ENCODE results near the gene EXOC3L1.

Gene EXOC3L1

DNA sequence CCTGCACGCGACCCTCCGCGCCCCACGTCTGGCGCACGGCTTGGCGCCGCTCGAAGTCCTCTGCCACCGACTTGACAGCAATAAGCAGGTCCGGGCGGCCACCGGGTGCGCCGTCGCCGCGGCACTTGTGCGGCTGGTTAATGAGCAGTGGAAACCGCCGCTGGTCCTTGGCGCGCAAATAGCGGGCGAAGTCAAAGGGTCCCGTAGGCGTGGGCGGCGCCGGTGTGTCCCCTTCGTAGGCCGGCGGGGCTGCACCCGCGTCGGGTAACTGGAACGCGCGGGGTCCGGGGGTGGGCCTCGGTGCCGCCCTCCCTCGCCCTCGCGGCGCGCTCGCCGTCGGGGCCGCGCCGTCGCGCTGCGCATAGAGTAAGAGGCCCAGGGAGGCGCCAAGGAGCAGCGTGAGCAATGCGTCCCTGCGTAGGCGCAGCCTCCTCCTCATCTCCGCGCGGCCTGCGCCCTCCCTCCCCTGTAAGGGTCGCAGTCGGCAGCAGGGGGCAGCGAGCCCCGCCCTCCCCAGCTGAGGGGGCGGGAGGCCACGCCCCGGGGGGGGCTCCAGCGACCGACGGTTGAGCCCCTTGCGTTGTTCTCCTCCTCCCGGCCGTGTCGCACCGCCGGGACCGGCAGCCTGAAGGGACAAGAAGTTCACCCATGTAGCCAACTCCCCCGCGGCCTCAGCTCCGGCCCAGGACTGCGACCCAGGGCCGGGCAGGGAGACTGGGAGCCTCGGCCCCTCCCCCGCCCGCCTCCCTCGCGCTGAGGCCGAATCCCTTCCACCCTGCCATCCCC, 39.7 kb downstream of the EXOC3L1 start:
- ATAC-seq (ENCODE audit: low read depth) (peak; percentile 65), DNase-seq (ENCODE audit: low spot score in 2 of 2) (peak in 1 of 2 donors; percentile 35)
- peaks cover 11% of the 10 kb centered on the region for H3K4me1 Mint-ChIP-seq
- peak overlapping the region; percentile 71 for H3K4me3 Mint-ChIP-seq
- H3K27ac Mint-ChIP-seq: no peak overlapping the region
- peaks cover 29% of the 10 kb centered on the region for H3K36me3 Mint-ChIP-seq
- peaks cover 14% of the 10 kb centered on the region for H3K27me3 Mint-ChIP-seq
- H3K9me3 Mint-ChIP-seq: no peaks in the 10 kb centered on the region

GRCh38 chr16:67149276-67150046, 40.5 kb downstream of the EXOC3L1 start:
- H3K4me1 Mint-ChIP-seq: peaks cover 10% of the 10 kb centered on the region
- peaks cover 14% of the 10 kb centered on the region for H3K27me3 Mint-ChIP-seq
- no peak for DNase-seq (ENCODE audit: low spot score in 2 of 2)
- H3K27ac Mint-ChIP-seq: no peak overlapping the region
- H3K9me3 Mint-ChIP-seq: no peaks in the 10 kb centered on the region
- H3K36me3 Mint-ChIP-seq: peaks cover 36% of the 10 kb centered on the region
- H3K4me3 Mint-ChIP-seq: no peak overlapping the region
- ATAC-seq (ENCODE audit: low read depth): no peak

DNA sequence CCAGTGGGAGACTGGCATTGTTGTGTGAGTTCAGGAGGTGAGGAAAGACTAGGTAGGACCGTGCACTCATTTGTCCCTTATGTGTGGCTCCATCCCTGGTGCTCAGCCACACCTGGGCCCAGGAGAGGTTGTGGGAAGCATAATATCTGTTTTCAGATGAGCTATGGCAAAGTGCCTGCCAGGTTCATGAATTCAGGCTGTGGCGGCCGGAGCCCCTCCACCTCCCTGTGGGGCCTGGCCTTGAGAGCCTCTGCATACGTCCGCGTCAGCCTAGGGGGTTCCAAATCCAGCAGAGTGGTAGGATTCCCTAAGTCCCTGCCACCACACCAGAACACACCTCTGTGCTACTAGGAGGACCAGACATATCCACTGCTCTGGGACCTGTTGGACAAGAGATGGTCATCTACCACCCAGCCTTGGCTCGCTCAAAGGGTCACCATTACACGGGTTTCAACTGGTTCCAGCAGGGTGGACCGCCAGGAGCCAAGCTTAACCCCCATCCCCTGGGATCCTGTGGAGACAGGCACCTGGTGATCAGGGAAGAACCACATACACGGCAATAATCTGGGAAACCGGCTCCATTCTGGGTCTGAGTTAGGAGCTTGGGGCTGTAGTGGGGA, 41.2 kb downstream of the EXOC3L1 start:
- H3K27ac Mint-ChIP-seq: no peak overlapping the region

DNA sequence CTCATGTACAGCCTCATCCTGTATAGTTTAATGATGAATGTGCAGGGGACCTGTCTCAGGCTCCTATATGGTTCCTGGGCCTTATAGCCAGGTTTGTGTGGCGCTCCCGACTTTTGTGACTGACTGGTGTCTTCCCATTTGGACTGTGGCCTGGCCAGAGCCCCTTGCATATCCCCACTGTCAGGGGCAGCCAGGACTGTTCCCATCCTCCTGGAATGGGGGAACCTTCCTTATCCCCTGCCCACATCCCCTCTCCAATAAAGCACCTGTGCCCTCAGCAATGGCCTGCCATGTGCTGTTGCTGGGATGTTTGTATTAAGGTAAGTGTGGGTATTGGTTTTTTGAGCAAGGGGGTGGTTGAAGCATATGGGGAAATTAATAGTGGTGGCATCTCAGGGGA, 41.7 kb downstream of the EXOC3L1 start:
- no peak for DNase-seq (ENCODE audit: low spot score in 2 of 2)
- no peak for ATAC-seq (ENCODE audit: low read depth)
- peaks cover 43% of the 10 kb centered on the region for H3K36me3 Mint-ChIP-seq
- no peak overlapping the region for H3K27ac Mint-ChIP-seq
- H3K27me3 Mint-ChIP-seq: peaks cover 14% of the 10 kb centered on the region
- H3K4me3 Mint-ChIP-seq: no peak overlapping the region
- no peaks in the 10 kb centered on the region for H3K9me3 Mint-ChIP-seq
- H3K4me1 Mint-ChIP-seq: peaks cover 6% of the 10 kb centered on the region

More for the DNA sequence above, 41.2 kb downstream of the EXOC3L1 start:
- Mint-ChIP-seq H3K4me1 (peaks cover 8% of the 10 kb centered on the region), H3K27me3 (peaks cover 14% of the 10 kb centered on the region), H3K36me3 (peaks cover 39% of the 10 kb centered on the region), H3K9me3 (no peaks in the 10 kb centered on the region), H3K4me3 (no peak overlapping the region)
- ATAC-seq (ENCODE audit: low read depth) (no peak), DNase-seq (ENCODE audit: low spot score in 2 of 2) (no peak)

GRCh38 chr16:67147437-67148140, 42.3 kb downstream of the EXOC3L1 start:
- peaks cover 48% of the 10 kb centered on the region for H3K36me3 Mint-ChIP-seq
- H3K27ac Mint-ChIP-seq: no peak overlapping the region
- H3K4me3 Mint-ChIP-seq: no peak overlapping the region
- H3K9me3 Mint-ChIP-seq: no peaks in the 10 kb centered on the region
- no peak for DNase-seq (ENCODE audit: low spot score in 2 of 2)
- H3K27me3 Mint-ChIP-seq: peaks cover 14% of the 10 kb centered on the region
- H3K4me1 Mint-ChIP-seq: peaks cover 6% of the 10 kb centered on the region
- ATAC-seq (ENCODE audit: low read depth): no peak

- Mint-ChIP-seq H3K36me3 (peaks cover 51% of the 10 kb centered on the region), H3K4me1 (peaks cover 6% of the 10 kb centered on the region), H3K27me3 (peaks cover 14% of the 10 kb centered on the region), H3K27ac (no peak overlapping the region), H3K9me3 (no peaks in the 10 kb centered on the region), H3K4me3 (no peak overlapping the region)
- ATAC-seq (ENCODE audit: low read depth): no peak
- no peak for DNase-seq (ENCODE audit: low spot score in 2 of 2)
These were observed 43.2 kb downstream of the EXOC3L1 start for GRCh38 chr16:67146523-67147357.

DNA sequence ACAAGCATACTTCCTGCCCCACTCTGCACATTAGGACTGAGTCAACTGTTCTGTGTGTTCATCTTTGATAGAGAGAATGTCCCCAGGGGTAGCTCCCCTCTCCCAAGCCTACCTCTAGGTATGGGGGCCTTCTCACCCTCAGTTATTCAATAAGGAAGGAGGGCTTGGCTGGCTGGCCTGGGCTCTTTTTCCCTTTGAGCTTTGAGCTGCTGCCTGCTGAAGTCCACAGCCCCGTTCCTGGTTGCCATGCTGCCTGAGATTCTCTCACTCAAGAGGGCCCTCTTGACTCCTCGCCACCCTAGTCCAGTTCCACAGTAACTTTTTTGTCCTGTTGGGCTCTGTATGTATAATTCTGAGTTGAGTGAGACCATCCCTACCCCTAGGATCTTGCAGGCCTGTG, 44.2 kb downstream of the EXOC3L1 start:
- DNase-seq (ENCODE audit: low spot score in 2 of 2) (no peak), ATAC-seq (ENCODE audit: low read depth) (no peak)
- H3K9me3 Mint-ChIP-seq: no peaks in the 10 kb centered on the region
- peaks cover 3% of the 10 kb centered on the region for H3K4me1 Mint-ChIP-seq
- peaks cover 14% of the 10 kb centered on the region for H3K27me3 Mint-ChIP-seq
- no peak overlapping the region for H3K27ac Mint-ChIP-seq
- H3K4me3 Mint-ChIP-seq: no peak overlapping the region
- H3K36me3 Mint-ChIP-seq: peaks cover 56% of the 10 kb centered on the region

GRCh38 chr16:67144943-67145342, 45.0 kb downstream of the EXOC3L1 start:
- peaks cover 61% of the 10 kb centered on the region for H3K36me3 Mint-ChIP-seq
- H3K4me3 Mint-ChIP-seq: no peak overlapping the region
- H3K9me3 Mint-ChIP-seq: no peaks in the 10 kb centered on the region
- peaks cover 14% of the 10 kb centered on the region for H3K27me3 Mint-ChIP-seq
- ATAC-seq (ENCODE audit: low read depth) (no peak), DNase-seq (ENCODE audit: low spot score in 2 of 2) (no peak)
- no peak overlapping the region for H3K27ac Mint-ChIP-seq
- peaks cover 3% of the 10 kb centered on the region for H3K4me1 Mint-ChIP-seq

DNA sequence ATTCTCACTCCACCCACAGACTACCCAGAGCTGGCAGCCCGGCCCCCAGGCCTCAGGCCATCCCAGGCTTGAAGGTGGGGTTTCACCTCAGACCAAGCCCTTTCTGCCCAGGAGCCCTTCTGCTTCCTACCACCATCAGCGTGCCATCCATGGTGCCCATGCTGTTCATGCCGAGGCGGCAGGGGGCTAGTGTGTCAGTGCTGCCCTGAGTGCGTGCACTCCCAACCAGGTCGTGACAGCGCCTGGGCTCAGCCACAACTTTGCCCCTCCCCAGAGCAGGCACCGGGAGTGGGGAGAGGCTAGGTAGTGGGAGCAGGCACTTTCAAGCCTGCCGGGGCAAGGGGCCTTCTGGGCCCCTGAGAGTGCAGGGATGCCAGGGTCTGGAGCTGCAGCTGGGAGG, 47.6 kb downstream of the EXOC3L1 start:
- no peak overlapping the region for H3K27ac Mint-ChIP-seq

GRCh38 chr16:67141391-67141790, 48.5 kb downstream of the EXOC3L1 start:
- H3K27ac Mint-ChIP-seq: no peak overlapping the region
- no peaks in the 10 kb centered on the region for H3K4me1 Mint-ChIP-seq
- peaks cover 49% of the 10 kb centered on the region for H3K36me3 Mint-ChIP-seq
- ATAC-seq (ENCODE audit: low read depth) (no peak), DNase-seq (ENCODE audit: low spot score in 2 of 2) (no peak)
- H3K27me3 Mint-ChIP-seq: no peaks in the 10 kb centered on the region
- H3K9me3 Mint-ChIP-seq: no peaks in the 10 kb centered on the region
- no peak overlapping the region for H3K4me3 Mint-ChIP-seq

More for the DNA sequence above, 47.6 kb downstream of the EXOC3L1 start:
- H3K27me3 Mint-ChIP-seq: no peaks in the 10 kb centered on the region
- no peak for DNase-seq (ENCODE audit: low spot score in 2 of 2)
- H3K4me1 Mint-ChIP-seq: no peaks in the 10 kb centered on the region
- no peak for ATAC-seq (ENCODE audit: low read depth)
- no peaks in the 10 kb centered on the region for H3K9me3 Mint-ChIP-seq
- H3K36me3 Mint-ChIP-seq: peaks cover 56% of the 10 kb centered on the region
- H3K4me3 Mint-ChIP-seq: no peak overlapping the region

DNA sequence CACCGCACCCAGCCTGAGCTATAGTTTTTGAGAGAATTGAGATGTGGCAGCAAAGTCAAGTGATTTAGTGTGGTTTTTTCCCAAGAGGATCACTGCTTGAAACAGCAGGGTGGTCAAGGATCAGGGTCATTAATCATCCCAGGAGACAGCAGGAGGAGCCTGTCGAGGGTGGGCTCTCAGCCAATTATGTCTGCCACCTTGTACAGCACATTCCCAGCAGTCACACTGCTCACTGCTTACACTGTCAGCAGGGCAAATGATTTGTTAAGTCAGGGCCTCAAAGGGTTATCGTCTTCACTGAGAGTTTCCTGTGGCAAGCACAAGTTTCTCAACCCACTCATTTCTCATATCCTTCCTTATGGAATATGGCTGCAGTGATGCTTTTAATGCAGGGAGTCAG, 52.3 kb downstream of the EXOC3L1 start:
- no peaks in the 10 kb centered on the region for H3K4me1 Mint-ChIP-seq
- no peak for ATAC-seq (ENCODE audit: low read depth)
- no peak overlapping the region for H3K27ac Mint-ChIP-seq
- no peak overlapping the region for H3K4me3 Mint-ChIP-seq
- peaks cover 29% of the 10 kb centered on the region for H3K36me3 Mint-ChIP-seq
- no peaks in the 10 kb centered on the region for H3K9me3 Mint-ChIP-seq
- no peak for DNase-seq (ENCODE audit: low spot score in 2 of 2)
- no peaks in the 10 kb centered on the region for H3K27me3 Mint-ChIP-seq
